ENCODE results near the gene HIVEP3.
A peak's percentile ranks its signal among the peaks of the same experiment; 100 is the strongest.

The HIVEP3 gene

DNA sequence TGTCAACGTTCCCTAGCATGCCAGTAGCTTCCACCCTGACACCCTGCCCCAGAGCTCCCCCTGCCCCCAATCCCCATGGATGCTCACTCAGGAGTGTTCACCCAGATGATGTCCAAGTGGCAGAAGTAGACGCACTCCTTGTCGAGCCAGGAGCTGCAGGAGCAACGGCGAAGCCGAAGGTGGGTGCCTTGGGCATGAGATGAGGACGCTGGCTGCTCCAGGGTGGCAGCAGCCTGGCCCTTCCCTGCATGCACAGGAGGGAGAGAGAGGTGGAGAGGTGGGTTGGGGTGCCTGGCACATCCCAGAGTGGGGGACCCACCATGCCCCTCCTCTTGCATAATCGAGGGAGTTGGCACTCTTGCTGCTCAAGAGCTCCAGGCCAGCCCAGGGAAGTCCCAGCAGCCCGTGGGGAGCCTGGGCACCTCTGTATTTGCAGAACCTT, 434.7 kb downstream of the HIVEP3 start:
- no peak for DNase-seq
- in situ Hi-C loops (cut with HindIII; ENCODE audit: low pct_ligation_motif_present, low pct_unique_long_range_greater_than_20kb, low sequenced_read_pairs): no loop called here

DNA sequence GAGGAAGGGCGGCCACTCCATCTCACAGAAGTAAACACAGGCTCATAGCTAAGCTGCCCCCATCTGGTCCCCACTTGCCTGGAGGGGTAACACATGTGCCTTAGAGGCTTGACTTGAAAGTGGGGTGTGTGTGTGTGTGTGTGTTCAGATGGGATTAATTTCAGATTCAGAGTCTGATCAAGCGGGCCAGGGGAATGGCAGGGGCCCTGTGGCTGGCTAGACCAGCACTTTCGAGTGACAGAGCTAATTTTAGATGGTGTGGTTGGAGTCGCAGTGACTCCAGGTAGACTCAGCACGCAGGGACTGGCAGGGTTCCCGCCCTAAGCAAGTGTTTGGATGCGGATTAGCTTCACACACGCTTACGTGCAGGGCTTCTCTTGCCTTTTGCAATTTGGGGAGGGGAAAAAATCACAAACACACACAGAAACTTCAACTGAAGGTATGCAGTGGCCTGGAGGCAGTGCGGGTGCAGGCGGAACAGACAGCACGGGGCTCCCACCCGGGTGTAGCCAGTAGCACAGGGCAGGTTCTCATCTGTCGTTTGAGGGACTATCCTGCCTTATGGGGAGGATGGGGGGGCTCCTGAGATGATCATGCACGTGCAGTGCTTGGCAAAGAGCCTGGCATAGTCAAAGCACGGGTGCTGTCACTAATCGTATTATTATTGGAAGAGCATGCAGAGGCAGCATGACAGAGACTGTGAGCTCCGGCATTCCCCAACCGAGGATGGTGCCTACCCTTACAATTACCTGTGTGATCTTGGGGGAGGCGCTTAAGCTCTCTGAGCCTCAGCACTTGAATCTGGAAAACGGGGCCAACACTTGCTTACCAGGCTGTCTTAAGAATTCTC, 435.5 kb downstream of the HIVEP3 start:
- no peak for DNase-seq
- in situ Hi-C loops (cut with HindIII; ENCODE audit: low pct_ligation_motif_present, low pct_unique_long_range_greater_than_20kb, low sequenced_read_pairs): no loop called here

DNA sequence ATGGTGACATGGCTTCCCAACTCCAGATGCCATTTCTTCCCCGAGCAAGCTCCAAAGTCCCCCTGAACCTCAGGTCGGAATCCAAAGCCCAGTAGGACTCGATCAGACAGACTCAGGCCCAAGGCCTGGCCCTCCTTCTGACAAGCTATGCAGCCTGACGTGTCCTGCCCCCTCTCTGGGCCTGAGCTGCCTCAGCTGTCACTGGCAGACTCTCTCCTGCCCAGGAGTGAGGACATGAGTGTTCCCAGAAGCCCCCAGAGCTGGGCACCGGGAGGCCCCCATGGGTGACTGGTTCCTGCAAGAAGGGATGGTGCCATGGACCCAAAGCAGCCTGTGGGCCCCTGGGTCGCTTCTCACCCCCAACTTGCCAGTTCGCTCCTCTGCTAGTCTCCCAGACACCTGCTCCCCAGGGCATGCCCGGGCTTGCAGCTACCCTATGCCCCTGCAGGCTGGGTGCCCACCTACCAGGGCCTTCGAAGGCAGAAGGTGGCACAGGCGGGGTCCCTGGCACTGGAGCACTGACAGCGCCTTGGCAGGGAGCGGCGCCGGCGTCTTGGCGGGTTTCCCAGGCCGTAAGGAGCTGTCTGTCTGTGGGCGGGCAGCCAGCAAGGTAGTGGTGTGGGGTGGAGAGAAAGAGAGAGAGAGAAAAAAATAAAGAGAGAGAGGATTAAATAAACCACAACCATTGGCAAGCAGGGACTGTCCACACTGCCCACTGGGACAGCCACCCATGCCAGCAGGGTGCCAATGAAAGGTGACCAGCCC, 436.5 kb downstream of the HIVEP3 start:
- in situ Hi-C loops (cut with HindIII; ENCODE audit: low pct_ligation_motif_present, low pct_unique_long_range_greater_than_20kb, low sequenced_read_pairs): no loop called here
- DNase-seq: peak; percentile 16

DNA sequence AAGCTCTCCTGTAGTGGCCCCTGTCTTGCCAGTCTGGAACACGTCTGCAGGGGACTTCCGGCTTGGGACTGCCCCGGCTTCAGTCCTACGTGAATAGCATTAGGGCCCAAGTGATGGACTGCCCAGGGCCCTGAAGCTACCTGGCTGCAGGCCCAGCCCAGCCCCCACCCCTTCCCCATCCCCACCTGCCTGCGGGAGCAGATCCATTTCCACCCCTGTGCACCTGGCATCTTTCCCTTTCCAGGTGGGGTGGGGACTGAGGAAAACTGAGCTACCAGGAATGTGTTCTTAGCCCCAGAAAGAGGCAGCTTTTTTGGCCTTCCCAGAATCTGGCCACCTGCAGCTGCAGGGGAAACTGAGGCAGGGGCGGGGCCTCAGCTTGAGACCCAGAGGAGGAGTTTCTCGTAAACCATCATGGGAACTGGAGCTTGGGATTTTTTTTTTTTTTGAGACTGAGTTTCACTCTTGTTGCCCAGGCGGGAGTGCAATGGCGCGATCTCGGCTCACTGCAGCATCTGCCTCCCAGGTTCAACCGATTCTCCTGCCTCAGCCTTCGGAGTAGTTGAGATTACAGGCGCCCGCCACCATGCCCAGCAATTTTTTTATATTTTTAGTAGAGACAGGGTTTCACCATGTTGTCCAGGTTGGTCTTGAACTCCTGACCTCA, 437.5 kb downstream of the HIVEP3 start:
- in situ Hi-C loops (cut with HindIII; ENCODE audit: low pct_ligation_motif_present, low pct_unique_long_range_greater_than_20kb, low sequenced_read_pairs): no loop called here
- no peak for DNase-seq

DNA sequence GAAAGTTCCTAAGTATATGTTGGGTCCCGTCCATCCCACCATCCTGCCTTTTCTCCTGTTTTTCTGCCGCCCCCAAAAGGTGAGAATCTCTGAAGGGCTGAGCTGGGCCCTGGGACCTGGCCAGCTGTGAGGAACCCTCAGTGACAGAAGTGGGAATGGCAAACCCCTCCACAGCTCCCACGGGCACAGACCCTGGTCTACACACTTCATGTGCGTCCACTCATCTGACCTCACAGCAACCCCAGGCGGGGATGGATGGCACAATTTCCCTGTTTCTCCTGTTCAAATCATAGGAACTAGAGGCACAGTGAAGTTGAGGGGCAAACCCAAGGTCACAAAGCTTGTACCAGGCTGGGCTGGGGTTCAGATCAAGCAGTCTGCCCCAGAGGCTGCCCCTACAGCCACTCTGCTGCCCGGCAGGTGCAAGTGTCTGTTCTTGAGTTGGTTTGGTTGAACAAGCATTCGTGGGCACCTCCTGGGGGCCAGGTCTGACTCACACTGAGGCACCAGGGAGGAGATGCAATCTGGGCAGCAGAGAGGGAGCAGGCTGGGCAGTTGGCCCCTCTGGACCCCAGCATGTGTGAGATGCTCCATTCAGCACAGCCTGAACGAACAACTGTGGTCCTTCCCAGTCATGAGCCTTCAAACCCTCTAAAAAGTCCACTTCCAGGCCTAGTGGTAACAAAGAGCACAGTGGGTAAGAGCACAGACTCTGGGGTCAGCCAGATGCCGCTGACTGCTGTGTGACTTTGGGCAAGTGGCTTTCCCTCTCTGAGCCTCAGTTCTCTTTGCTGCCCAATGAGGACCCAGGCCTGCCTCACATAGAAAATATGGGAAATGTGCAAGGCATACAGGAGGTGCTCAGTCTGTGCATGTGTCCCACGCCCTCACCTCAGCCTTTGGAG, 438.3 kb downstream of the HIVEP3 start:
- DNase-seq: peak; percentile 39
- in situ Hi-C loops (cut with HindIII; ENCODE audit: low pct_ligation_motif_present, low pct_unique_long_range_greater_than_20kb, low sequenced_read_pairs): no loop called here

DNA sequence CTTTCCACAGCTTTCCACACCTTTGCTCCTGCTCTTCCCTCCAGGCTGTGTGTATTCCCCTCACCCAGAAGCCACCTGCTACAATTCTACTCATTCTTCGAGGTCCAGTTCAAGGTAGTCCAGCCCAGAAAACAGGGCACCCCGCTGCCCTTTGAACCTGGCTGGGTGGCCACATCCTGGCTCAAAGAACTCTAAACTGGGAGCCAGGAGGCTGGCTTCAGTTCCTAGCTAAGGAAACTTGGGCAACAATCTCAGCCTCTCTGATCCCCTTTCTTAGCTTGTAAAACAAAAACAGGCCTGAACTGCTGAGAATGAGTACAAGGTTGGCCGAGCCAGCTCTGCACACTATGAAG, 438.9 kb downstream of the HIVEP3 start:
- in situ Hi-C loops (cut with HindIII; ENCODE audit: low pct_ligation_motif_present, low pct_unique_long_range_greater_than_20kb, low sequenced_read_pairs): no loop called here
- no peak for DNase-seq

DNA sequence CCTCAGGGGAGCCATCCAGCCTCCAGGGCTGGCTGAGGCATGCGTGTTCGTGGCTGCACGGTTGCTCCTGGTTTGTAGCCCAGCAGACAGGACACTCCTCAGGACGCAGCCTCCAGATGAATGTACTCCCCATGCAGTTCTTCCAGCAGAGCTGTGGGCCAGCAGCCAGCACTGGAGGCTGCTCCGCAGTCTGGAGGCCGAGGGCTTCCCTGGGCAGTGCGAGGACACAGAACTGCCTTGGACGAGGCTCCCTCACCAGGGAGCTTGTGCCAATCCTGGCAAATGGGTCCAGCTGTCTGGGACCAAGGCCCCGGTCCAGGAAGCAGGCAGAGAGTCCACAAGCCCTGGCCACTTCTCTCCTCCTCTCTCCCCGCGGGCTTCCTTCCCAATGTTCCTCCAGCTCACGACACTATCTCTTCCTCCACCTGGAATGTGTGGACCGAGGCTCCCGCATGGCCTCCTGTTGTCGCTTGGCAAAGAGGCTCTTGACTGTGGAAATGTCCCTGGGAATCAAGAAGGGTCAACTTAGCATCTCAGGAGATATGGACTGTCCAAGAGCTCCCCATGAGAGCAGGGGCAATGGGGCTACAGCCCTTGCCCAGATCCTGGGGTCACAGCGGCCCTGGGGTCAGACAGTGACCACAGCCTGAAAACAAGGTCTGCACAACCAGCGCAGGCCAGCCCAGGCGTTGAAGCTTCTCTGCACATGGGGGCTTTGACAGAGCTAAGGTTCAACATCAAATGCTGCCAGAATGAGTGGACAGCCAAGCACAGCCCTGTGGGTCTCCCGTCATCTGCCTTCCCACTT, 439.5 kb downstream of the HIVEP3 start:
- no peak for DNase-seq
- in situ Hi-C loops (cut with HindIII; ENCODE audit: low pct_ligation_motif_present, low pct_unique_long_range_greater_than_20kb, low sequenced_read_pairs): no loop called here

DNA sequence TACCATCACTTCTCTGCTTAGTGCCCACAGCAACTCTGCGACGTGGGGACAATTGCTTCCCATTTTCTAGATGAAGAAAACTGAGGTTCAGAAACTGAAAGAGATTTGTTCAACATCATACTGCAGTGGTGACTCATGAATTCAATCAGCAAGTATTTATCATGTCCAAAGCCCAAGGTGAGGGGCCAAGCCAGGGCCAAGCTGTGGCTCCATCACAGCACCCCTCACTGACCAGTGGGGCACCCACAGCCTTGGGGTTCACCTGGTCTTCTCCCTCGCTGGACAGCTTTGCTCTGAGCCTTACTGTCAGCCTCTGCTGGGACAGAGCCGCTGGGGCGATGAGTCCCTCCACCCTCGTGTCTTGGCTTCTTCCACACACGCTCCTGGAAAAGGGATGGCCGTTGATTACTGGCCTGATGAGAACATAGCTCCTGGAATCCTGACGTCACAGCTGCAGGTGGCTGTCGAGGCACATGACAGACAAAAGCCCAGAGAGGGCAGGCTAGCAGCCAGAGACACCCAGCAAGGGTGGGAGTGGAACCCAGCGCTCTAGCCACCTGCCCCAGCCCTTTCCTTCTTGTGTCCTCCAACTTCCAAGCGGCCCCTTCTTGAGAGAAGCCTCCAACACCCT, 440.5 kb downstream of the HIVEP3 start:
- no peak for DNase-seq
- in situ Hi-C loops (cut with HindIII; ENCODE audit: low pct_ligation_motif_present, low pct_unique_long_range_greater_than_20kb, low sequenced_read_pairs): no loop called here

DNA sequence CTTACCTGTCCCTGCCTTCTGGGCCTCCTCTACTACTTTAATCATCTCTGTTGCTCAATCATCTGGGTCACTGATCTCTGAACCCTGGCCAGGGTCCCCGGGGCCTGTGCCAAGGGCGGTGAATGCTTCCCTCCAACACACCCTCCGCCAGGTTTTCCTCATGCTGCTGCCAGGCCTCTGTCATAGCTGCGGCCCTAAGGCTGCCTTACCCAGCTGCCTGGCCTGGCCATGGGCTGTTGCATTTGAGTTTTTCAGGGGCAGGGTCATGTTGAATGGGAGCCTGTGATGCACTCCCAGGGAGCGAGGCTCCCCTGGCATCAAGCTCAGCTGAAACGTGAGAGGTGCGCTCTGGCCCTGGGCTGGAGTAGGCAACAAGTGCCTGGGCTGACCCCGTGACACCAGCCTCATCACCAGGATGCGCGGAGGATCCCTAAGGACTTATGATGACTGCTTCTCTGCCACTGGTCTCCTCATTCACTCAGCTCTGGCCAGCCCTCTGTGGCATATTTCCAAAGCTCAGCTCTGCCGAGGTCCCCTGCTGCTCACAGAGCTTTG, 441.8 kb downstream of the HIVEP3 start:
- in situ Hi-C loops (cut with HindIII; ENCODE audit: low pct_ligation_motif_present, low pct_unique_long_range_greater_than_20kb, low sequenced_read_pairs): no loop called here
- peak; percentile 14 for DNase-seq

DNA sequence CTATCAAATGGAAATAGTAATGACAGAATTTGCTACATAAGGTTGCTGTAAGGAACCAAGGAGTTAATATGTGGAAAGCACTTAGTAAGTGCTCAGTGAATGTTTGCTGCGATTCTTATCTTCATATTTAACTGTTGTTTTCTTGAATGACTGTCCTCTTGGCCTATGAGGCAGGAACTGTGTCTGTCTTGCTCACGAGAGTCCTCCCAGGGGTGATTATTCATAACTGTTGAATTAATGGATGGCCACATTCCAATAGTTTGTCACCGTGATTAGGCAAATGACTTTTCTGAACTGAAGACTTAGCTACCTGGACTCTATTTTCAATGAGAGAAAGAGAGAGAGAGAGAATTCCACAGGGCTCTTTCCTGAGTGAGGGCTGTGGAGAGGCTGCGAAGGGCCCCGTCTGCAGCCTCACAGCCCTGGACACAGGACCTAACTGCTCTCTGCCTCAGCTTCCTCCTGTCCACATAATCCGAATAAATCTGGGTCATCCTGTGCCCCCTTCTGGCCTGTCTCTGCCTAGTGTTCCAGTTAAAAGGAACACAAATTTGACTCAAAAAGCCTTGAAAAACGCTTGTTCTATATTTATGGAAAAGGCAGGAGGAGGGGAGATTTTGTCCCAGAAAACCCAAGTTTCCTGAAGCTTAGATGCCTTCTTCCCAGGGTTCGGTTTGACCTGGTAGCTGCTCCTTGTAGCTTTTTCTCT, 442.7 kb downstream of the HIVEP3 start:
- in situ Hi-C loops (cut with HindIII; ENCODE audit: low pct_ligation_motif_present, low pct_unique_long_range_greater_than_20kb, low sequenced_read_pairs): no loop called here
- no peak for DNase-seq

DNA sequence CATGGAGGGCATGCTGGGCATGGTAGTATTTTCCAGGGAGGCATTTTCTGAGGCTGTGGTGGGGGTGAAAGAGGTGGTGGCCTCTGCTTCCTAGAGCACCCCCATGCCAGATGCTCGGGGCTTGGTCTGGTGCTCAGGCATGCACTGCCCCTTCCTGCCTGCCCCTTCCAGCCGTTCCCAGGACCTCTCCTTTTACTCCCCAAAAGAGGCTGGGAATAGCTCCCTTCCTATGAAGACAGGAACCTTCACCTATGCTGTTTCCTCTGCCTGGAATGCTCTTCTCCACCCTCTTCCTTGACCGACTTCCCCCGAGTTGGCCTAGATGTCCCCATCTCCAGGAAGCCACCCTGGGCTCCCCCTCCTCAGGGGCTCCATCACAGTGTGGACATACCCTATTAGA, 443.4 kb downstream of the HIVEP3 start:
- no peak for DNase-seq
- in situ Hi-C loops (cut with HindIII; ENCODE audit: low pct_ligation_motif_present, low pct_unique_long_range_greater_than_20kb, low sequenced_read_pairs): no loop called here

DNA sequence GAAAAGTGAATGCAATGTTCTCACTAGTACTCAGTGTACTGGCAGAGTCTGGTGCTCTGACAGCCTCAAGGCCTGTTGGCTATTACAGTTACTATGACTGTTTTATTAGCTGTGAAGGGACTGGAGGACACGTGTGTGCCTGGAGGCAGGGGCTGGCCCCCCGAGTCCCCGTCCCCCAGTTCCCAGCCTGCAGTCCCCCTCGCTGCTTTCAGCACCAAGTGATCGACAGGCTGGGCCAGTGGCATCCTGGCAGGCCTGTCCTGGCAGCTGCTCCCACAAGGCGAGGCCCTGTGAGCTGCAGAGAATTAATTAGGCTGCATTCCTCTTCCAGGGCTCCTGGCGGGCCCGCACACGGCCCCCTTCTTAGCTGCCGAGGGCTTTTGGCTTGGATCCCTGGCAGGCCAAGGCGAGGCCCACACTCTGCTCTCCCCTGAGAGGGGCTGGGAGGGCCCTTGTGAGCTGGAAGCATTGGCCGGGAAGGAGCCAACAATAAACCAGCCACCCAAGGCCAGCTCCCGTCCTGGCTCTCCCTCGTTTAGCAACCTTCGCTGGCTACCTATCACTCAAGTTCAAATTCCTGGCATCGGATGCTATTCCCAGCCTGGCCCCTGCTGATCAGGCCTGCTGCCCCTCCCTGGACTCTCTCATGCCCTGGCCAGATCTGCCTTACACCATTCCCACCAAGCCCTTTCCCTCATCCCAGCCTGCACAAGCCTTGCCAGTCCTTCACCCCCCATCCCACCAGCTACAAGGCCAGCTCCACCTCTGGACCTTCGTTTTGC, 444.0 kb downstream of the HIVEP3 start:
- in situ Hi-C loops (cut with HindIII; ENCODE audit: low pct_ligation_motif_present, low pct_unique_long_range_greater_than_20kb, low sequenced_read_pairs): no loop called here
- no peak for DNase-seq

DNA sequence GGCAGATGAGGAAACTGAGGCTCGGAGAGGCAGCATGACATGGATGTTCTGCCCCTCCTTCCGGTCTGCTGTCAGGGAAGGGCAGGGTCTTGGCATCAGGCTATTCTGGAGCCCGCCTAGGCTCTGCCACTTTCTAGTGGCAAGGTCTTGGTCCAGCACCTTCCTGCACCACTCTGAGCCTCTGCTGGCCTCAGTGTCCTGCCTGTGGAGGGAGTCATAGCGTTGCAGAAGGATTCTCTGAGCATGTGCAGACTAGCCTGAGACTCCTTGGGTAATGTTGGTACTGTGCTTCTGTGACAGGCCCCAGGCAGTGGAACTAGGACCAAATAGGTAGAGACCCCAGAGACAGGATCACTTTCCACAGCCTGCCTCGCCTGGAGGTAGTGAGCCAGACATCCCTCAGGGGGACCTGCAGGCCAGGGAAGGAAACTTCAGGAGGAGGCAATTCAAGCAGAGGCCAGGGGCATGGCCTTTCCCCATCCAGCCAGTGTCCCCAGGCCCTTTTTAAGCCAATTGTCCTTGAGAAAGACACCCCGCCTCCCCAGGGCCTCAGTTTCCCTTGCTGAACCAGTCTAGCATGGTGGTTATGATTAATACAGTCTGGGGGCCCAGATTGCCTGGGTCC, 444.9 kb downstream of the HIVEP3 start:
- DNase-seq: no peak
- in situ Hi-C loops (cut with HindIII; ENCODE audit: low pct_ligation_motif_present, low pct_unique_long_range_greater_than_20kb, low sequenced_read_pairs): no loop called here

DNA sequence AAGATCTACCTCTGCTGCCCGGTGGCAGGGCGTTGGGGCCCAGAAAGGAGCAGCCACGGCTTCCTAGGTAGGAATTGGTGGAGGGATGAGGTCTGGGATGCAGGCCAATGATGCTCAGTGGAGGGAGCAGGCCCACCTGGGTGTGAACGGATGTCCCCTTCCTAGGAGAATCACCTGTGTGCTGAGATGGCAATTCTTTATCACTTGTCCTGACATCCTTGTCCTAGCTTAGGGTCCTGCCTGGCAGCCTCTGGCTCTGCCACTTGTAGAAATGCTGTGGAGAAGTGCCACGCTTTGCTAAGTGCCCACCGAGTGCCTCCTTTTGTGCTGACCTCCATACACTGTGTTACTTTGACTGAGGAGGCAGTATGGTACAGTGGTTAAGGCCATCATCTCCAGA, 447.1 kb downstream of the HIVEP3 start:
- no peak for DNase-seq
- in situ Hi-C loops (cut with HindIII; ENCODE audit: low pct_ligation_motif_present, low pct_unique_long_range_greater_than_20kb, low sequenced_read_pairs): no loop called here

DNA sequence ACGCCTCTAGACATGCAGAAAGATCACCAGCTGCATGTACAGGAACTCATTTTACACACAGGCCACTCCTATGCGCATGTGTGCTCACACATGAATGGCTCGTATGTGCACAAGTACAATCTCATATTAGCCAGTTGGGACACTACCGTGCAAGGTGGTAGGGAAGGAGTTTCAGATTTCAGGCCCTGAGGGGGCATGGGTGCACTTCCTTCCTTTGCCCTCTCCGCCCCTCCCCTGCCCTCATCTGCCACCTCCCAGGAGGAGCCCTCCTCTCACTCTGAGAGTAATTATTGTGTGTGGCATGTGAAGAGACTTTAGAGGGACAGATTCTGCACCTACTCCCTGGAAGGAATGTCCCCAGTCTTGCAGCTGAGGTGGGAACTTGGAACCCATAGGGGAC, 449.0 kb downstream of the HIVEP3 start:
- in situ Hi-C loops (cut with HindIII; ENCODE audit: low pct_ligation_motif_present, low pct_unique_long_range_greater_than_20kb, low sequenced_read_pairs): no loop called here
- no peak for DNase-seq
